Dermis blood vessel endothelial cell (primary cell): ENCODE results near the gene FAM83G. TPM values are rescaled to one million over a fixed set of nuclear protein-coding genes. Genes with fewer than 3 reads are reported as not detected.
"Not testable (repeated sequence)": the region's sequence is repeated elsewhere in the genome, so short reads cannot be mapped to it uniquely, and the experiment has no call there.

Experiments
- DNase-seq: peaks from one replicate; pipeline ENCODE4 v3.0.0; 2010
- total RNA-seq: library from RNA; depleted of rRNA; stranded (reverse); fragments of >200 nt; gene quantifications from 2 replicates; pipeline ENCODE4 v1.2.3, GENCODE V29; 2014

Gene FAM83G
- total RNA-seq, 1 donor from 2014 or later: 12.9 TPM

DNA sequence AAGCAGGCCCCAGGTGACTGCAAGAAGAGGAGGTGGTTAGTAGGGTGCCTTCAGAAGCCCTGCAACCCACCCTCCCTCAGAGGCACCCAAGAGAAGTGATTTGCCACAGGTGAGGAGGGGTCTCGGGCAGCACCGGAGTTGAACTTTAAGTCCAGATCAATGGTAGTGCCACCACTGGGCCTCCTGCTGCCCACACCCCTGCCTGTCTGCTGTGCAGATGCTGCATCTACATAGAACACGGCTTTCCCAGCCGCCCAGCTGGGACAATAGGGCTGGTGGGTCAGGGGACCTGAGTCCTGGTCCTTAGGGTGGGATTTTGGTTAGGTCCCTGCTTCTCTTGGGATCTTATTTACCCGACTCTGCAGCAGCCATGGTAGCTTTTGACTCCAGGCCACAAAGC, 17.6 kb upstream of the FAM83G start:
- DNase-seq: no peak

DNA sequence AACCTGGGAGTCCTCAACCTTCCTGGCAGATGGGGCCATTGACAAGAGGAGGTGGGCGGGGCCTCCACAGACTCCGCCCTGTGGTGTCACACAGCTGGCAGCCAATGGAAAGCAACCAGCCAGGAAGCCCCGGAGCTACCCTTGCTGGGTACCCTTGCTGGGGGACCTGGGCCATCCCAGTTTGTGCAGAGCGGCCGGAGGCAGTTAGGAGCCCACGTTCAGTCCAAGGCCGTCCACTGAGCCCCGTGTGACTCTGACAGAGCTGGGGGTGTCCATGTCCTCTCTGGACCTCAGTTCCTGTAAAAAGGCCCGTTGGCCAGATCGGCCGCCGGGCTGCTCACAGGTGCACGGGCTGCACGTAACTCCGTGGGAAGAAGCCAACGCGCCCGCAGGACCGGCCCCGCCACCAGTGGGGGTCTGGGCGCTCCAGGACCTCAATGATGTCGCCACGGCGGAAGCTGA, 17.1 kb upstream of the FAM83G start:
- DNase-seq: peak; percentile 45

DNA sequence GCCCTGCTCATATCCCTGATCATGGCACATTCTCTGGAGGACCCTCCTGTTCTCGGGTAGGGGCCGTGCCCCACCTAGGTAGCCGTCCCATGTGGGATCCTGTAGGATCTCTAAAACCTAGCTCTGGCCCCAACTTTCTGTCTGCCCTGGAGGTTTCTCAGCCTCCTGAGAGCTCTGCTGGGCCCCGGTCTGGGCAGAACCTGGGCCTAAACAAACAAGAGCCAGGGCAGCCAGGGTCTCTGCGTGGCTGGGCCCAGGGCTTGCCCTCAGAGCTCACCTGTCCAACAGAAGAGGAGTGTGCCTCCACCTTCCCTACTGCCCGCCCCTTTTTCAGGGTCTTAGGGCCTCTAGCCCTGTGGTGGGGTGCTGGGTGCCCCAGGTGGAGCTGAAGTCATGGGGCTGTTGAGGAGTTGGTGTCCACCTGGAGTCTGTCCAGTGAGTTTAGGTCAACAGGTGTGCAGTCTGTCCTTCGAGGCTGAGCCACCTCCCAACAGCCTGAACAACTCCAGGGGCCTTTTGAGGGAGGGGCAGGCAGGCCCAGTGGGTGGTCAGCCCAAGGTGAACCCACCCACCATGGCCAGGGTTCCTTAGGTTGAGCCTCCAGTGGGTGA, 16.6 kb upstream of the FAM83G start:
- not testable (repeated sequence) for DNase-seq

DNA sequence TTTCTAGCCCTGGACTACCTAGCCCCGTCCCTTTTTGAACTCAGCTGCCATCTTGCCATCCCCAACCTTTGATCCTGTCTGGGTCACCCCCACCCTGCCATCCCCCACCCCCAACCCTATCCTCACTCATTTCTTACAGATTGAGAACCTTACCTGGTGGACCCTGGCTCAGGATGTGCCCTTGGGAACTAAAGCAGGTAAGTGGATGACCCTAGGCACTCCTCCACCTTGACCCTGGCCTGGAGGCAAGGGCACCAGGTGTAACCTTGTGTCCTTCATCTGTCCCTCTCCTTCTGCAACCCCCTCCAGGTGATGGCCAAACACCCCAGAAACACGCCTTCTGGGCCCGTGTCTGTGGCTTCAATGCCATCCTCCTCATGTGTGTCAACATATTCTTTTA, 15.5 kb upstream of the FAM83G start:
- DNase-seq: no peak

DNA sequence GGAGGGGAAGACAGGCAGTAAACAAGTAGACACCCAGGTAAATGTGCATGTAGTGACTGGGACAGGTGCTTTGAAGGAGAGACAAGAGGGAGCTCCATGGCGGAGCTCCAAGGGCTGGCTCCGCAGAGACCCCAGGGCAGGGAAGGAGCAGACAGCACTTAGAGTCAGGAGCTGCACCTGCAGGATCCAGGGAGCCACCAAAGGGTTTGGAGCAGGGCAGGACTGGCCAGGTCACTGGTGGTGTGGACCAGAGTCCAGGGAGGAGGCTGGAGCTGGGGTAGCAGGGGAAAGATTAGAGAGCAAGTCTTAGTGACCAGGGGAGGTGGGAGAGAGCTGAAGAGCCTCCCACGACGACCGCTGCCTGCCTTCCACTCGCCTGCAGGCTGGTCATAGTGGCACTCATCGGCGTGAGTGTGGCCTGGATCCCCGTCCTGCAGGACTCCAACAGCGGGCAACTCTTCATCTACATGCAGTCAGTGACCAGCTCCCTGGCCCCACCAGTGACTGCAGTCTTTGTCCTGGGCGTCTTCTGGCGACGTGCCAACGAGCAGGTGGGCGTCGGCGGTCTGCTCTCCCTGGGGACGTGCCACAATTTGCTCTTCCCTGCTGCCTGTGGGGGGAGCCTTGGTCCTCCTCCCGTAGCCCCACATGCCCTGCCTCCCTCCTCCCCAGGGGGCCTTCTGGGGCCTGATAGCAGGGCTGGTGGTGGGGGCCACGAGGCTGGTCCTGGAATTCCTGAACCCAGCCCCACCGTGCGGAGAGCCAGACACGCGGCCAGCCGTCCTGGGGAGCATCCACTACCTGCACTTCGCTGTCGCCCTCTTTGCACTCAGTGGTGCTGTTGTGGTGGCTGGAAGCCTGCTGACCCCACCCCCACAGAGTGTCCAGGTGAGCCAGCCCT, 14.7 kb upstream of the FAM83G start:
- DNase-seq: no peak

DNA sequence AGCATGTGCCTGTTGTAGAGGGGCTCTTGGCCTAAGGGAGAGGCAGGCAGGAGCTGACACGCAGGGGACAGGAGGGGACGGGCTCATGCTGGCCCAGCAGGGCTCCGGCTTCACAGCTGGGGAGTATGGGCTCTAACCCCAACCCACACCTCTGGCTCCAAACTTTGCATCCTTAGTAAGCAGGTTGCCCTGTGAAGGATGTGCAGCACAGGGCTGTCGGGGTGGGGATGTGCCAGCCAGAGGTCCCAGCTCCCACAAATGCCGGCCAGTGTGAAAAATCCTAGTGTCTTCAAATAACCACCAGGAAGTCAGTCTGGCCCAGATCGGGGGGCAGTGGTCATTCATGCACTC, 14.0 kb upstream of the FAM83G start:
- no peak for DNase-seq

DNA sequence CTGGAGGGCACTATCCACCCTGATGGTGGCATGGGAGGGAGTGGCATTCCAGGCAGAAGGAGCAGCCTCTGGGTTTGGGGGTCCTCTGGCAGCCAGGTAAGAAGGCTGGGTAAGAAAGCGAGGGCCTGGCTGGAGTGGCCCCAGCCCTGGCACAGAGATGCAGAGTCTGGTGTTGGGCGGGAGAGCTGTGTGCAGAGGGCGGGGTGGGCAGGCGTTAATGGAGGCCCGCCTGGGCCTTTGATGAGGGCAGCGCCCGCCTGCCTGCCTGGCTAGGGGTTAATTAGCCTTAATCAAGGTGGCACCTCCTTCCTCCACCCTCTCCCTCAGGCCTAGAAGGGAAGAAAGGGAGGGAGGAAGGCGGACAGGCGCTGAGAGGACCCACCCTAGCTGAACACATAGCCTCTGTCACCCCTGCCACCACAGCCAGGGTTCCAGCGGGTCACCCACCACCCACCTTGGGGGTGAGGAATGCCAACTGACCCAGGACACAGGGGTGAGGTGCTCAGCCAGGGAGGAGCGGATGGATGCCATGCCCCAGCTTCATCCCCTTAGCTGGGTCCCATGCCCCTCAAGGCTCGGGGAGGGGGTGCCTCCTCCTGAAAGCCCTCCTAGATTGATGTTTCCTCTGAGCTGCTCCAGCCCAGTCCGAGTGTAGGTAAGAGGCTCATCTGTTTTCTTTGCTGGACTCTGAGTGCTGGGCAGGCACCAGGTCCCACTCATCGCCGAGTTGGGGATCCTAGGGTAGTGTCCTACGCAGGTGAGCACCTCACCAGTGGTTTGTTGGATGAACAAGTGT, 13.4 kb upstream of the FAM83G start:
- DNase-seq: no peak

DNA sequence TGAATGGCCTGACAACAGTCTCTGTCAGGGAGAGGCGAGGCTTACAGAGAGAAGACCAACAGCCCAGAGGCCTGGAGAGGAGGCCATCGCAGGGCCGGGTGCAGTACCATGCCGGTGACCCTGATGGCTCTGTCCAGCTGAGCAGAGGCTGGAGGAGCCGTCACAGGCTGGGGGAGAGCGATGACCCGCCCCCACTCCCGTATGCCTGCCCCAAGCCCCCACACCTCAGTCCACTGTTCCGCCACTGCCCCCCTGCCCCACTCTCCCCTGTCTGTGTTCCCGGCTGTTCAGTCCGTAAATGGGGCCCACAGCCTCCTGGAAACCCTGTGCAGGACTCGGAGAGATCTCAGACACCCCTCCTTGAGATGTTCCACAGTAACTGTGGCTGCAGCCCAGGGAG, 12.8 kb upstream of the FAM83G start:
- no peak for DNase-seq

DNA sequence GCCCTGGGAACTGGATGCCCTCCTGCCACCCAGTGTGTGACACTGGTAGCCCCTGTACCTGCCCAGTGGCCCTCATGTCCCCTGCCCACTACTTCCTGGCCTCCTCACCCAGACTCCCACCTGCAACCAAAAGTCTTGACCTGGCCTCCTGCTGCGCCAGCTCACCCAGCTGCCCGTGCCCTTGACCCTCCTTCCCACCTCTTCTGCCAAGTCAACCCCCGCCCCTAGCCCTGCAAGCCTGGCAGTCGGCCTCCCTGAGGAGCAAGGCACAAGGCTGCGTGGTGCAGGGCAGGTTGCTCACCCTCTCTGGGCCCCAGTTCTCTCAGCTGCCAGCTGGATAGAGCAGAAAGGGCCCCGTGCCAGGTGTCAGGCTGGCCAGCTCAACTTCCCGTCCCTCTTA, 12.3 kb upstream of the FAM83G start:
- no peak for DNase-seq

DNA sequence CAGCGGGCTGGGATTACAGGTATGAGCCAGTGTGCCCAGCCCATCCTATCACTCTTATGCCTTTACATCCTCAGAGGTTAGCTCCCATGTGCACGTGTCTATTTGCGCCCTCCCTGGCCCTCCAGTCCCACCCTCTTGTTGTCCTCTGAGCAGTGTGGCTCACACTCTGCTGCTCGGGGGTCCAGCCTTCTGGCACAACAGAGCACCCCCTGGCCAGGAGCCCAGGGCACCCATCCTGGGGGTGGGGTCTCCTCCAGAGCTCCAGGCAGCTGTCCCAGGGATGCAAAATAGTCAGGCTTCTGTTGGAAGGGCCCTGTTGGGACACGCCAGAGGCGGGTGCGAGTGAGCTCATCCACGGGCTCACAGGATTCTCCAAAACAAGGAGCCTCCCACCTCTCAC, 11.7 kb upstream of the FAM83G start:
- no peak for DNase-seq

DNA sequence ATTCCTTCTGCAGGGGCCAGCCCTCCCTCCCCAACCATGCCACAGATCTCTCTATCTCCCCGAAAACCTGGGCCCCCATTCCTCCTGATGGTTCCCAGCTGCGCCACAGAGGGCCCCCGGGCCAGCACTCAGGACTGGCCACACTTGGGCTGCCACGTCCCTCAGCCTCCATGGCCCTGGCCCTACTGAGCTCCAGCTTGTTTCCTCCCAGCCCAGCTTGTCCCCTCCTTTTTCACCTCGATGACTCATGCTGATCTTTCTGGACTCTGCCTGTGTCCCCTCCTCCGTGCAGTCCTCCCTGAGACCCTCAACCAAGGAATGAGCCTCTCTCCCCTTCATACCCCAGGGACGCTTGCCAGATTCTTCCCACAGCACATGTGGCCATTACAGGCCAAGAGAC, 10.9 kb upstream of the FAM83G start:
- DNase-seq: no peak

DNA sequence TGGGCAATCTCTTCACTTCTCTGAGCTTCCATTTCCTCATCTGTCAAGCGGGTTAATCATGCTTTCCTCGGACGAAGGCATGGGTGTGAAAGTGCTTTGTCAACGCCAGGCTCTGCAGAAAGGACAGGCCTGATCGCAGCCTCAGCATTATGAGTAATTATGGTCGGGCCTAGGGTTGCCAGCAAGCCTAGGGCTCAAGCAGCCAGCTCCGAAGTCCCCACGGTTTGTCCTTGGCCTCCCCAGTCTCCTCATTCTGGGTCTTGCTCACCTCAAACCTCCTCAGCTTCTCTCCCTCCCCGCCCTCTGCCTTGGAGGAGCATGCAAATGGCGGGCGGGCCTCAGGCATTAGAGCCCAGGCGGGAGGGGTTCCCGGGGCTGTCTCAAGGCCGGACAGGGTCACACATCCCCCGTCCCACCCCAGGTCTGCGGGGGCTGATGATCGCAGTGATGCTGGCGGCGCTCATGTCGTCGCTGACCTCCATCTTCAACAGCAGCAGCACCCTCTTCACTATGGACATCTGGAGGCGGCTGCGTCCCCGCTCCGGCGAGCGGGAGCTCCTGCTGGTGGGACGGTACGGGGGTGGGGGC, 10.2 kb upstream of the FAM83G start:
- DNase-seq: no peak

DNA sequence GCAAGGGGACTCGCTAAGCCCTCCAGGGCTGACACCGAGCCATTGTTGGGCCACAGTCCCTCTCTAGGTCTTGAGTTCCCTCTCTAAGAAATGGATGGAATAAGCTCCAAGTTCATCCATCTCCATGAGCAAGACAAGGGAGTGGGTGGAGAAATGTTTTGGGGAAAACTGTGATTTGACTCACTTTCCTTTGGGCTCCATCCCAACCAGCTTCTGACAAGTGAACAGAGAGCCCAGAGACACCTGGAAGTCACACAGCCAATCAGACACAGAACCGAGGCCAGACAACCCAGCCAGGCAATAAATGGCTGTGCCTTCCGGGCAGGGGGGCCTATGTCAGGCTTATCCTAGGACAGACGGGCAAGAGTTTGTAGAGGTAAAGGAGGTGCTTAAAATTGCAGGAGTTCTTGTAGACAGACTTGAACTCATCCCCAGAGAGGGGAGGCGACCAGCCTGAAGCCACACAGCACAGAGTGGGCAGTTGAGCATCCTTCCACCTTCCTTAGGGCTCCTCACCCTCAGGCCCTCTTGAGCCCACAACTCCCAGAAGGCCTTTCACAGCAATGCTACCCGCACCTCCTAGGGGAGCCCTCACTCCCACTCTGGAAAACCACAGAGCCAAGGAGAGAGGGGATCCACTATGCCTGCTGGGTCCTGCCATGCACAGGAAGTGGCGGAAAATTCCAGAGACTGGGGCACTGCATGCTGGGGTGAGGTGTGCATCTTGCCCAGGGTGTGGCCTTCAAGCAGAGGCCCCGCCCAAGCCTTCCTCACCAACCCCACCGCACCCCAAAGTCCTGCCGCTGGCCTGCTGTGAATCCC, 9.5 kb upstream of the FAM83G start:
- no peak for DNase-seq

DNA sequence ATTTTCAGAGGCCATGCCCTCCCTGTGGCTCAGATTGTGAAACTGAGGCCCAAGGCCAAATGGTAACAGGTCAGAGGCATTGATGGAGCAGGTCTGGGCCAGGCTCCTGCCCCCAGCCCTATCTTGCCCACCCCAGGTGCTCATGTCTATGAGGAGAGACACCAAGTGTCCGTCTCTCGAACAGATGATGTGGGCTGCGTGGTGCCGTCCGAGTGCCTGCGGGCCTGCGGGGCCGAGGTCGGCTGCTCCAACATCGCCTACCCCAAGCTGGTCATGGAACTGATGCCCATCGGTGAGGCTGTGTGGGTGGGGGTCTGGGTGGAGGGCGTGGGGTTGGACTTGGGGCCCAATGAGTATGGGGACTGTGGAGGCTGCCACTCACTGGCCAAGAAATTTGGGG, 8.7 kb upstream of the FAM83G start:
- DNase-seq: no peak

DNA sequence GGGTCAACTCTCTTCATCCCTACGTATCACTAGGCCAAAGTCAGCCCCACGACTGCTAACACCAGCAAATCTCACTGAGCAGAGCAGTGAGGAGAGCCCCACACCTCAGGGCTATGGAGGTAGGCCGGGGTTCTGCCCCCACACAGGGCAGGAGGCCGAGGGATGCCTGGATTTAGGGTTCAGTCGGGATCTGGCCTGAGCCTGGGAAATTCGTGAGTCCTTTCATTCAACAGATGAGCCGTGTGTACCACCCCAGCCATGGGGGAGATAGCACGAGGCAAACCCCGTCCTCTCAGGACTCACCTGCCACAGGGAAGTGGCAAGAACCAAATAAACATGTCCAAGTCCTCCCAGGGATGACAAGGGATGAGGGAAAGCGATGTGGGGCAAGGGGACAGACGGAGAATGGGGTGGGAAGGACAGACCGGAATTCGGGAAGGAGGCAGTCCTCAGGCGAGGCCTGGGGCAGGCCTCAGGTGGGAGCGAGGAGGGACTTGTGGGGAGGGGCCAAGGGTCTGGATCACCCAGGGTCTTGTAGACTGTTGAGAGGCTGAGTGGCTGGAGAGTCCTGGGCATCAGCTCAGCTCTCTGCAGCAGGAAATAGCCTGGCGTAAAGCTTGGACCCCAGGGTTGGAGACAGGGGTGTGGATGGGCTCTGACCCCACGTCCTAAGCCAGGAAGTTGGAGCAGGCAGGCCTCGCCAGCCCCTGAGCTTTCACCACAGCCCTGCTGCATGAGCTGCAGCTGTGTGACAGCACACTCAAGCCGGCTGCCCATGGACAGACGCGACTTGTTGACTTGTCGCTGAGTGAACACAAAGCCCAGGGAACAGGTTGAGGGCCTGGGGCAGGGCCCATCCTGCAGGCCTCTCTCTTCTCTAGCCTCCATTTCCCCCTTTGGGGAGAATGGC, 7.9 kb upstream of the FAM83G start:
- no peak for DNase-seq

DNA sequence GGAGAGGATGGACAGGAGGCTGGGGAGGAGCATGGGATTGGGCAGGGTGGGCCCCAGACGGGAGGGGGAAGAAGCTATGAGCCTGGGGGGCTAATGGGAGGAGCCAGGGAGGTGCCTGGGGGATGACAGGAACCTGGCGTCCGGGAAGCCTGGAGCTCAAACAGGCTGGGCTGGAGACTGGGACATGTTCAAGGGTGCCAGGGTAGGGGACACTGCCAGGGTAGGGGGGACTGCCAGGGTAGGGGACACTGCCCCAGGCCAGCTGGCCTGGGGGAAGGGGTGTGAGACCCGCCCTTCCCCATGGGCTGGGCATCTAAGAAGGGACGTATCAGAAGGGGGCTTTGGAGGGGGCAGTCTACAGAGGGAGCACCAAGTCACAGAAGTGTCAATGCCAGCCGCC, 7.0 kb upstream of the FAM83G start:
- no peak for DNase-seq

DNA sequence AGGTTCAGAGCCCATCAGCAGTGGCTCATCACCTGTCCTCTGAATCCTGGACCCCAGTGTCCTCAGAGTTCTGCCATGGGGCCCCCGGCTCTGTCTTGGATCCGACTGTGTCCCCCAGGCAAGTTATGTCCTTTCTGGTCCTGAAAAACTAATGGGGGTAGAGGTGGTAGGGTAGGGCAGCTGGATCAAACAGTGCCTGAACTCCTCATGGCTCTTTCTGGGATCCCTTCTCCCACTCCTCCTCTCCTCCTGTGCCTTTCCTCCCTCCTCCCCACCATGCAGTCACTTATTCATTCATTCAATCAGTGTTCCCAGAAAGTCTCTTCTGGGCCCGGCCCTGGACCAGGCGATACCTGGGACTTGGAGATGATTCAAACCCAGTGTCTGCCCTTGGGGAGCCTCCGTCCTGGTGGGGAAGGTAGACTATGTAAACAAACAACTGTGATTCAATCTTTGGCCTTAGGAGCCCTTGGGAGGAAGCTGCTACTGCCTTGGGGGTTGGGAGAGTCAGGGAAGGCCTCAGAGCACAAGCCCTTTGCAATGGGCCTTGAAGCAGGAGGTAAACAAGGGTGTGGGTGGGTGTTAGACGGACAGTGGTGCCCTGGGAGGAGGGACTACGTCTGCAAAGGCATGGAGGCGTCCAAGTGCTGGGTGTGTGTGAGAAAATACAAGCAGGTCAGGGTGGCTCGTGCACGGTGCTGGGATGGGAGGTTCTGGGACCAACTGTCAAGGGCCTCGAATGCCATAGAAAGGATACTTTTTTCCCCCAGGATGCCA, 6.4 kb upstream of the FAM83G start:
- peak; percentile 28 for DNase-seq

DNA sequence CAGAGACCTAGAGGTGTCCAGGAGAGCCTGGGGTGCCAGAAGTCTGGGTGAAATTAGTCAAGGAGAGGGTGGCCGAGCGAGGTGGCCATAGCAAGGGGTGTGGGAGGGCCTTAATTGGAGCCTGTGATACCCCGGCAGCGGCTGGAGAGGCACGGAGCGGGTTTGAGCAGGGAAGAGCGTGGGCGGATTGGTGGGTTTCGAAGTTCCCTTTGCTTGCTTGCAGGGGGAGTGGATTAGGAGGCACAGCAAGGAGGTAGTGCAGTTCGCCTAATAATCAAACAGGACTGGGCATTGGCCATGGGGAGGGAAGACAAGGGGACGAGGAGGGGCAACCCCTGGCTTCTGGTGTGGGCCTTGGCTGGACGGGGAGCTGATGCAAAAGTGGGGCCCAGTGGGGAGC, 5.4 kb upstream of the FAM83G start:
- no peak for DNase-seq

DNA sequence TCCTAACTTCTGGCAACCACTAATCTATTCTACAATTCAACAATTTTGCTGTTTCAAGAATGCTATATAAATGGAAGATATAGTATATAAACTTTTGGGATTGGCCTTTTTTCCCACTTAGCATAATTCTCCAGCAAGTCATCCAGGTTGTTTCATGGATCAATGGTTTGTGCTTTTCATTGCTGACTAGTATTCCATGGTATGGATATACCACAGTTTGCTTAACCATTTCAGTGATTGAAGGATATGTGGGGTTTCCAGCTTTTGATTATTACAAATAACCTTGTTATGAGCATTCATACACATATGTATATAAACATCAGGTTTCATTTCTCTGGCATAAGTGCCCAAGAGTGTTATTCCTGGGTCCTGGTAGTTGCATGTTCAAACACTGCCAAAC, 2.1 kb upstream of the FAM83G start:
- no peak for DNase-seq

DNA sequence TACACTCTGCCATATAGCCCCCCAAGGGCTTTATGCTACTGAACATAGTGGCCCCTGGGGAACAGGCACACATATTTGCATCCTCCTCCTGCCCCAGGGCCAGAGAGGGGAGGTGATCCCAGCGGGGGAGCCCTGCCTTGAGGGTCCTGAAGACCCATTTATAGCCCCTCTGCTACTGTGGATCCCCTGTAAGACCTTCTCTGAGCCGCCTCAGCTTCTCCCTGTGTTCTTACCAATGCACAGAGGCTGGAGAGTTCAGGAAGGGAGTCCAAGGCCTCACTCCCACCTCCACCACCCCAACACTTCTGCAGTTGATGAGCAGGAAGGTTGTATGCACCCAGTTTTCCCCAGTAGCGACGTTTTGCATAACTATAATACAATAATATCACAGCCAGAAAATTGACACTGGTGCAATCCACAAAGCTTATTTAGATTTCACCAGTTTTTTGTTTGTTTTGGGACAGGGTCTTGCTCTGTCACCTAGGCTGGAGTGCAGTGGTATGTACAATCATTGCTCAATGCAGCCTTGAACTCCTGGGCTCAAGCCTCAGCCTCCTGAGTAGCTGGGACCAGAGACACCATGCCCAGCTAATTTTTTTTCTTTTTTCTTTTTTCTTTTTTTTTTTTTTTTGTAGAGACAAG, 1.3 kb upstream of the FAM83G start:
- no peak for DNase-seq
